SK-N-SH (cell line): ENCODE measurements around the gene MAP7.

Source experiments
- CHD2 ChIP-seq: fragments of 150-350 bp; IDR thresholded peaks from 2 replicates; pipeline ENCODE4 v1.6.1; 2018; ENCODE audit warnings: low read length; ENCODE audit not compliant: partially characterized antibody
- ELF1 ChIP-seq: IDR thresholded peaks from 2 replicates; pipeline ENCODE4 v1.4.0; 2012
- EZH2phosphoT487 ChIP-seq: fragments of 200-600 bp; sonication (generic); IDR thresholded peaks from 2 replicates; pipeline ENCODE4 v1.6.1; 2017; ENCODE audit warnings: low read depth, mixed run types, mild to moderate bottlenecking, antibody characterized with exemption, moderate library complexity, borderline replicate concordance
- FOXM1 ChIP-seq: IDR thresholded peaks from 2 replicates; pipeline ENCODE4 v1.4.0; 2012; ENCODE audit warnings: low read depth, mild to moderate bottlenecking
- MXI1 ChIP-seq: IDR thresholded peaks from 2 replicates; pipeline ENCODE4 v1.6.1; 2012; ENCODE audit warnings: mild to moderate bottlenecking, low read depth, low read length, improper control_type of control experiment
- POLR2AphosphoS5 ChIP-seq: IDR thresholded peaks from 2 replicates; pipeline ENCODE4 v1.6.1; 2012; ENCODE audit warnings: low read depth, low read length
- RAD21 ChIP-seq: IDR thresholded peaks from 2 replicates; pipeline ENCODE4 v1.6.1; 2012; ENCODE audit warnings: mild to moderate bottlenecking, low read length
- RXRA ChIP-seq: IDR thresholded peaks from 2 replicates; pipeline ENCODE4 v1.4.0; 2012; ENCODE audit warnings: low read depth, mild to moderate bottlenecking, borderline replicate concordance
- YY1 ChIP-seq: IDR thresholded peaks from 2 replicates; pipeline ENCODE4 v1.4.0; 2012; ENCODE audit warnings: low read depth, mild to moderate bottlenecking
- TF ChIP-seq, protein P1 (sequence below): fragments of 200-600 bp; sonication (generic); IDR thresholded peaks from 2 replicates; pipeline ENCODE4 v1.6.1; 2017; ENCODE audit warnings: antibody characterized with exemption, mild to moderate bottlenecking, moderate library complexity
- TF ChIP-seq, protein P2 (sequence below): IDR thresholded peaks from 2 replicates; pipeline ENCODE4 v1.6.1; 2012; ENCODE audit warnings: mild to moderate bottlenecking, low read depth, low read length, moderate library complexity
- TF ChIP-seq, protein P3 (sequence below): fragments of 150-350 bp; IDR thresholded peaks from 2 replicates; pipeline ENCODE4 v1.6.1; 2017; ENCODE audit warnings: antibody characterized with exemption, low read length, low read depth, borderline replicate concordance

DNA sequence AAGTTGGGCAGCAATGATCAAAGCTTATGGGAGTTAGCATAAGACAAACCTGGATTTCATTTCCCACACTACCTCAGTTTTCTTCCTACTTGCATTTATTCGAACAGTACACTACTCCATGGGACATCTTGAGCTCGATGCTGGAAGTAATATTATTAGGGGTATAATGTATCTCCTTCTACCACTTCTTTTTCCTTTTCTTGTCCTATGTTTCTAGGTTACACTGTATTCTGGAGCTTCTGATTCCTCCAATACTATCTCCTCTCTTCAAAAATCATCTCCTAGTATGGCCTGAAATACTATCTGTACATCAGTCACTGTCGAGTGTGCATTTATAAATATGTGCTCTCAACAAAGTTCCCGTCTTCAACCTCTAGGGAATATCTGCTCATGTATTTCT, 124.4 kb downstream of the MAP7 start:
- TF ChIP-seq, protein P1, sequence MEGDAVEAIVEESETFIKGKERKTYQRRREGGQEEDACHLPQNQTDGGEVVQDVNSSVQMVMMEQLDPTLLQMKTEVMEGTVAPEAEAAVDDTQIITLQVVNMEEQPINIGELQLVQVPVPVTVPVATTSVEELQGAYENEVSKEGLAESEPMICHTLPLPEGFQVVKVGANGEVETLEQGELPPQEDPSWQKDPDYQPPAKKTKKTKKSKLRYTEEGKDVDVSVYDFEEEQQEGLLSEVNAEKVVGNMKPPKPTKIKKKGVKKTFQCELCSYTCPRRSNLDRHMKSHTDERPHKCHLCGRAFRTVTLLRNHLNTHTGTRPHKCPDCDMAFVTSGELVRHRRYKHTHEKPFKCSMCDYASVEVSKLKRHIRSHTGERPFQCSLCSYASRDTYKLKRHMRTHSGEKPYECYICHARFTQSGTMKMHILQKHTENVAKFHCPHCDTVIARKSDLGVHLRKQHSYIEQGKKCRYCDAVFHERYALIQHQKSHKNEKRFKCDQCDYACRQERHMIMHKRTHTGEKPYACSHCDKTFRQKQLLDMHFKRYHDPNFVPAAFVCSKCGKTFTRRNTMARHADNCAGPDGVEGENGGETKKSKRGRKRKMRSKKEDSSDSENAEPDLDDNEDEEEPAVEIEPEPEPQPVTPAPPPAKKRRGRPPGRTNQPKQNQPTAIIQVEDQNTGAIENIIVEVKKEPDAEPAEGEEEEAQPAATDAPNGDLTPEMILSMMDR = no peak
- no peak for TF ChIP-seq EZH2phosphoT487
- no peak for TF ChIP-seq RXRA
- TF ChIP-seq, protein P2, sequence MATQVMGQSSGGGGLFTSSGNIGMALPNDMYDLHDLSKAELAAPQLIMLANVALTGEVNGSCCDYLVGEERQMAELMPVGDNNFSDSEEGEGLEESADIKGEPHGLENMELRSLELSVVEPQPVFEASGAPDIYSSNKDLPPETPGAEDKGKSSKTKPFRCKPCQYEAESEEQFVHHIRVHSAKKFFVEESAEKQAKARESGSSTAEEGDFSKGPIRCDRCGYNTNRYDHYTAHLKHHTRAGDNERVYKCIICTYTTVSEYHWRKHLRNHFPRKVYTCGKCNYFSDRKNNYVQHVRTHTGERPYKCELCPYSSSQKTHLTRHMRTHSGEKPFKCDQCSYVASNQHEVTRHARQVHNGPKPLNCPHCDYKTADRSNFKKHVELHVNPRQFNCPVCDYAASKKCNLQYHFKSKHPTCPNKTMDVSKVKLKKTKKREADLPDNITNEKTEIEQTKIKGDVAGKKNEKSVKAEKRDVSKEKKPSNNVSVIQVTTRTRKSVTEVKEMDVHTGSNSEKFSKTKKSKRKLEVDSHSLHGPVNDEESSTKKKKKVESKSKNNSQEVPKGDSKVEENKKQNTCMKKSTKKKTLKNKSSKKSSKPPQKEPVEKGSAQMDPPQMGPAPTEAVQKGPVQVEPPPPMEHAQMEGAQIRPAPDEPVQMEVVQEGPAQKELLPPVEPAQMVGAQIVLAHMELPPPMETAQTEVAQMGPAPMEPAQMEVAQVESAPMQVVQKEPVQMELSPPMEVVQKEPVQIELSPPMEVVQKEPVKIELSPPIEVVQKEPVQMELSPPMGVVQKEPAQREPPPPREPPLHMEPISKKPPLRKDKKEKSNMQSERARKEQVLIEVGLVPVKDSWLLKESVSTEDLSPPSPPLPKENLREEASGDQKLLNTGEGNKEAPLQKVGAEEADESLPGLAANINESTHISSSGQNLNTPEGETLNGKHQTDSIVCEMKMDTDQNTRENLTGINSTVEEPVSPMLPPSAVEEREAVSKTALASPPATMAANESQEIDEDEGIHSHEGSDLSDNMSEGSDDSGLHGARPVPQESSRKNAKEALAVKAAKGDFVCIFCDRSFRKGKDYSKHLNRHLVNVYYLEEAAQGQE = no peak
- TF ChIP-seq FOXM1 = no peak
- no peak for TF ChIP-seq ELF1
- TF ChIP-seq YY1 = no peak
- no peak for TF ChIP-seq RAD21
- no peak for TF ChIP-seq POLR2AphosphoS5
- no peak for TF ChIP-seq MXI1
- TF ChIP-seq, protein P3, sequence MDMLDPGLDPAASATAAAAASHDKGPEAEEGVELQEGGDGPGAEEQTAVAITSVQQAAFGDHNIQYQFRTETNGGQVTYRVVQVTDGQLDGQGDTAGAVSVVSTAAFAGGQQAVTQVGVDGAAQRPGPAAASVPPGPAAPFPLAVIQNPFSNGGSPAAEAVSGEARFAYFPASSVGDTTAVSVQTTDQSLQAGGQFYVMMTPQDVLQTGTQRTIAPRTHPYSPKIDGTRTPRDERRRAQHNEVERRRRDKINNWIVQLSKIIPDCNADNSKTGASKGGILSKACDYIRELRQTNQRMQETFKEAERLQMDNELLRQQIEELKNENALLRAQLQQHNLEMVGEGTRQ = no peak
- TF ChIP-seq CHD2 = no peak
